IMR-90 (cell line): Measurements from ENCODE around the gene PLA2G2C. TPM values are rescaled to one million over a fixed set of nuclear protein-coding genes. Genes with fewer than 3 reads are reported as not detected.

Source experiments
- ATAC-seq: fragments of 200-7000 bp; cut with Tn5 transposase; 2 replicates; pipeline ENCODE4 v1.9.1; 2020; ENCODE audit warnings: low read depth, mild to moderate bottlenecking, moderate library complexity
- BruUV-seq: library from RNA; stranded (reverse); fragments of 400-500 nt; replicated peaks from 2 replicates; lab custom pipeline; 2021; lab: Mats Ljungman, UMichigan
- CTCF ChIA-PET: fragments of 300-600 bp; formaldehyde crosslinking; extraction: SDS; loops from one replicate; lab custom pipeline; 2021; ENCODE audit warnings: antibody characterized with exemption; lab: Yijun Ruan, JAX
- POLR2A ChIA-PET: fragments of 300-600 bp; sonication (Branson Sonifier 250); formaldehyde crosslinking; loops from one replicate; lab custom pipeline; 2022; ENCODE audit warnings: antibody characterized with exemption; ENCODE audit not compliant: unreplicated experiment; lab: Charles Lee
- DNase-seq: peaks from one replicate; pipeline ENCODE4 v3.0.0; 2013
- H2AFZ ChIP-seq: replicated peaks from 2 replicates; pipeline ENCODE3; 2013; ENCODE audit warnings: low read length, mild to moderate bottlenecking; ENCODE audit not compliant: poor library complexity
- H2AK5ac ChIP-seq: 2 replicates; pipeline ENCODE4 v1.6.1; 2013; ENCODE audit warnings: low read depth, low read length, inconsistent platforms
- H2AK9ac ChIP-seq: replicated peaks from 2 replicates; pipeline ENCODE3; 2013; ENCODE audit warnings: mild to moderate bottlenecking, low read depth, low read length, moderate library complexity; ENCODE audit not compliant: poor library complexity
- H2BK120ac ChIP-seq: 2 replicates; pipeline ENCODE4 v1.6.1; 2013; ENCODE audit warnings: low read depth, low read length, inconsistent platforms
- H2BK15ac ChIP-seq: 3 replicates; pipeline ENCODE4 v1.6.1; 2013; ENCODE audit warnings: low read depth, low read length, inconsistent platforms
- H2BK20ac ChIP-seq: 2 replicates; pipeline ENCODE4 v1.6.1; 2013; ENCODE audit warnings: low read depth, mild to moderate bottlenecking, inconsistent platforms, low read length, moderate library complexity
- H2BK5ac ChIP-seq: 2 replicates; pipeline ENCODE4 v1.6.1; 2013; ENCODE audit warnings: mild to moderate bottlenecking, low read depth, low read length, inconsistent platforms; ENCODE audit not compliant: poor library complexity, severe bottlenecking
- H3K14ac ChIP-seq: replicated peaks from 2 replicates; pipeline ENCODE4 v1.6.1; 2013; ENCODE audit warnings: low read depth, low read length, inconsistent platforms
- H3K18ac ChIP-seq: 2 replicates; pipeline ENCODE4 v1.6.1; 2013; ENCODE audit warnings: low read depth, low read length, control low read depth
- H3K23ac ChIP-seq: 2 replicates; pipeline ENCODE4 v1.6.1; 2013; ENCODE audit warnings: low read depth, low read length, inconsistent platforms
- H3K27ac ChIP-seq: 2 replicates; pipeline ENCODE4 v1.5.1; 2013; ENCODE audit warnings: mild to moderate bottlenecking, control low read depth, low read length; ENCODE audit not compliant: insufficient read depth
- H3K27me3 ChIP-seq: 2 replicates; pipeline ENCODE4 v1.6.1; 2013; ENCODE audit warnings: low read length; ENCODE audit not compliant: control insufficient read depth, insufficient read depth
- H3K36me3 ChIP-seq: 2 replicates; pipeline ENCODE4 v1.6.1; 2013; ENCODE audit warnings: low read length, mixed read lengths; ENCODE audit not compliant: control insufficient read depth, insufficient read depth
- H3K4ac ChIP-seq: 2 replicates; pipeline ENCODE4 v1.6.1; 2013; ENCODE audit warnings: low read depth, low read length, inconsistent platforms
- H3K4me1 ChIP-seq: 2 replicates; pipeline ENCODE4 v1.6.1; 2013; ENCODE audit warnings: low read length, mixed read lengths; ENCODE audit not compliant: control insufficient read depth, insufficient read depth
- H3K4me2 ChIP-seq: 2 replicates; pipeline ENCODE4 v1.6.1; 2013; ENCODE audit warnings: low read depth, mild to moderate bottlenecking, control low read depth, low read length, moderate library complexity
- H3K4me3 ChIP-seq: 2 replicates; pipeline ENCODE4 v1.5.1; 2013; ENCODE audit warnings: low read depth, mild to moderate bottlenecking, control low read depth, low read length, moderate library complexity; ENCODE audit not compliant: insufficient read depth
- H3K56ac ChIP-seq: 2 replicates; pipeline ENCODE4 v1.6.1; 2013; ENCODE audit warnings: low read length, inconsistent platforms; ENCODE audit not compliant: insufficient read depth; ENCODE audit errors: extremely low read depth
- H3K79me1 ChIP-seq, 2 experiments: 2 replicates each; pipeline ENCODE4 v1.6.1; 2013; ENCODE audit warnings: low read length in 2 of 2, inconsistent platforms in 1 of 2, low read depth in 1 of 2
- H3K9ac ChIP-seq: 2 replicates; pipeline ENCODE4 v1.6.1; 2013; ENCODE audit warnings: low read depth, low read length, control low read depth
- H3K9me1 ChIP-seq: 2 replicates; pipeline ENCODE4 v1.6.1; 2013; ENCODE audit warnings: low read length, inconsistent platforms; ENCODE audit not compliant: insufficient read depth
- H3K9me3 ChIP-seq: 2 replicates; pipeline ENCODE4 v1.6.1; 2013; ENCODE audit warnings: low read length; ENCODE audit not compliant: control insufficient read depth, insufficient read depth
- H4K20me1 ChIP-seq: 2 replicates; pipeline ENCODE4 v1.6.1; 2013; ENCODE audit warnings: low read length, inconsistent platforms; ENCODE audit not compliant: insufficient read depth
- H4K5ac ChIP-seq: 2 replicates; pipeline ENCODE4 v1.6.1; 2013; ENCODE audit warnings: mild to moderate bottlenecking, low read depth, low read length, control low read depth
- H4K8ac ChIP-seq, 2 experiments: 2 replicates each; pipeline ENCODE4 v1.6.1; 2013; ENCODE audit warnings: low read depth in 2 of 2, low read length in 2 of 2, control low read depth in 1 of 2, inconsistent platforms in 1 of 2
- H4K91ac ChIP-seq: 2 replicates; pipeline ENCODE4 v1.6.1; 2013; ENCODE audit warnings: low read depth, low read length, inconsistent platforms; ENCODE audit not compliant: insufficient read depth
- BHLHE40 ChIP-seq: fragments of 150-350 bp; IDR thresholded peaks from 2 replicates; pipeline ENCODE4 v1.6.1; 2016; ENCODE audit warnings: mild to moderate bottlenecking, low read depth, low read length
- CEBPB ChIP-seq: IDR thresholded peaks from 2 replicates; pipeline ENCODE4 v1.6.1; 2012; ENCODE audit warnings: low read depth, low read length, improper control_type of control experiment
- CHD1 ChIP-seq: IDR thresholded peaks from 2 replicates; pipeline ENCODE4 v1.6.1; 2012; ENCODE audit warnings: low read depth, low read length, improper control_type of control experiment
- FOS ChIP-seq: fragments of 150-350 bp; IDR thresholded peaks from 2 replicates; pipeline ENCODE4 v1.6.1; 2016; ENCODE audit warnings: low read depth, low read length
- MAFK ChIP-seq: IDR thresholded peaks from 2 replicates; pipeline ENCODE4 v1.6.1; 2012; ENCODE audit warnings: low read depth, low read length, improper control_type of control experiment
- MAZ ChIP-seq: IDR thresholded peaks from 2 replicates; pipeline ENCODE4 v1.6.1; 2012; ENCODE audit warnings: low read depth, mild to moderate bottlenecking, low read length, improper control_type of control experiment, moderate library complexity, borderline replicate concordance
- MXI1 ChIP-seq: IDR thresholded peaks from 2 replicates; pipeline ENCODE4 v1.6.1; 2012; ENCODE audit warnings: low read depth, mild to moderate bottlenecking, low read length, moderate library complexity, borderline replicate concordance
- NFE2L2 ChIP-seq: fragments of 150-350 bp; IDR thresholded peaks from 2 replicates; pipeline ENCODE4 v1.6.1; 2016; ENCODE audit warnings: low read depth, mild to moderate bottlenecking, low read length
- POLR2A ChIP-seq: IDR thresholded peaks from 2 replicates; pipeline ENCODE4 v1.6.1; 2012; ENCODE audit warnings: mild to moderate bottlenecking, low read depth, low read length
- RAD21 ChIP-seq: IDR thresholded peaks from 2 replicates; pipeline ENCODE4 v1.6.1; 2012; ENCODE audit warnings: low read length, improper control_type of control experiment
- RCOR1 ChIP-seq: IDR thresholded peaks from 2 replicates; pipeline ENCODE4 v1.6.1; 2012; ENCODE audit warnings: mild to moderate bottlenecking, low read length, improper control_type of control experiment; ENCODE audit not compliant: insufficient replicate concordance
- RFX5 ChIP-seq: IDR thresholded peaks from 2 replicates; pipeline ENCODE4 v1.8.0; 2012; ENCODE audit warnings: low read depth, mild to moderate bottlenecking, low read length, moderate library complexity
- SMC3 ChIP-seq: fragments of 150-350 bp; IDR thresholded peaks from 2 replicates; pipeline ENCODE4 v1.6.1; 2016; ENCODE audit warnings: low read depth, mild to moderate bottlenecking, antibody characterized with exemption, low read length, moderate library complexity
- WGBS, 2 experiments: methylation state at CpG; one replicate each; pipeline versions ENCODE4 v1.1.5 to v1.1.7; 2013; ENCODE audit warnings: missing lambda C conversion rate in 2 of 2; ENCODE audit not compliant: insufficient read length in 1 of 2; ENCODE audit errors: extremely low coverage in 2 of 2; 5-methylcytosine and 5-hydroxymethylcytosine counted together
- dilution Hi-C: fragments of 300-500 bp; cut with HindIII; formaldehyde crosslinking; loops from one replicate; pipeline ENCODE4 v1.14.3; 2018; ENCODE audit warnings: low sequenced_read_pairs; ENCODE audit not compliant: unreplicated experiment
- in situ Hi-C: fragments of 300-500 bp; cut with MboI; formaldehyde crosslinking; loops from 3 replicates; pipeline ENCODE4 v1.14.3; 2019; ENCODE audit warnings: low sequenced_read_pairs, inconsistent platforms, mixed read lengths
- intact Hi-C: fragments of 100-400 bp; cut with micrococcal nuclease; formaldehyde crosslinking; loops from 2 replicates; pipeline ENCODE4 v1.10.0; 2022
- polyA plus RNA-seq, 3 experiments: library from polyadenylated mRNA; depleted of rRNA; stranded (reverse); fragments of >200 nt; gene quantifications; 2 replicates each; pipeline ENCODE4 v1.2.3, GENCODE V29; 2012; ENCODE audit warnings: low replicate concordance in 1 of 3
- total RNA-seq: library from RNA; depleted of rRNA; stranded (reverse); fragments of >200 nt; gene quantifications from 2 replicates; pipeline ENCODE4 v1.2.3, GENCODE V29; 2012
- TF ChIP-seq, protein P1 (sequence below): fragments of 150-350 bp; IDR thresholded peaks from 2 replicates; pipeline ENCODE4 v1.6.1; 2017; ENCODE audit warnings: mild to moderate bottlenecking, antibody characterized with exemption, low read length, low read depth
- TF ChIP-seq, protein P2 (sequence below): fragments of 150-350 bp; IDR thresholded peaks from 2 replicates; pipeline ENCODE4 v1.6.1; 2016; ENCODE audit warnings: low read depth, mild to moderate bottlenecking, low read length, moderate library complexity, borderline replicate concordance
- TF ChIP-seq, protein P3 (sequence below): conservative IDR thresholded peaks from 2 replicates; pipeline ENCODE4 v1.5.1; 2012; ENCODE audit warnings: mild to moderate bottlenecking, low read depth, low read length, improper control_type of control experiment

PLA2G2C gene
- total and polyA plus RNA-seq, 2 of the 4 experiments (the other 2 are of a cell fraction): not detected

DNA sequence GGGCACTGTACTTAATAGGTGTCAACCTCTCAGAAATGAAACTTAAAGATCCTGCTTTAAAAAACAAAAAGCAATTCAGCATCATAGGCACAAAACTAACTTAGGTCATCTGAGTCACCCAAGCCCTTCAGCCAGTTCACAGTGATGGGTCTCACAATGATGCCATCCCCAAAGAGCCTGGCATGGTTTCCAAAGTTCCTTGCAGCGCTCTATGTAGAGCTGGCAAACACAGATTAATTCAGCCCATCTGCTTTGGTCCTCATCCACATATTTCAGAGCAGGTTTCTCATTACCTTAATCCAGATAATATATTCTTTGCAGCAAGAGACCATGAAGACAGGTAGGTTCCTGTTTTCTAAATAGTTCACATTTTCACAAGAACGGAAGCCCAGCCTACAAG lies 14.6 kb upstream of the PLA2G2C start:
- Histone ChIP-seq H2BK20ac (no peak overlapping the region), H3K9ac (no peak overlapping the region), H4K20me1 (no peaks in the 10 kb centered on the region), H3K4ac (no peak overlapping the region), H2AK5ac (no peak overlapping the region), H3K9me3 (no peaks in the 10 kb centered on the region), H2BK5ac (no peak overlapping the region), H3K4me1 (no peaks in the 10 kb centered on the region), H3K4me2 (no peak overlapping the region), H3K56ac (no peak overlapping the region), H3K23ac (no peak overlapping the region), H4K5ac (no peak overlapping the region), H4K91ac (no peak overlapping the region), H2BK15ac (no peak overlapping the region), H3K18ac (no peak overlapping the region), H3K27me3 (peaks cover 40% of the 10 kb centered on the region), H3K27ac (no peak overlapping the region), H3K36me3 (no peaks in the 10 kb centered on the region), H4K8ac (no peak overlapping the region), H2AK9ac (no peak overlapping the region), H2BK120ac (no peak overlapping the region), H3K4me3 (no peak overlapping the region), H3K14ac (no peak overlapping the region), H3K79me1 (no peaks in the 10 kb centered on the region), H2AFZ (no peak overlapping the region), H3K9me1 (peaks cover 3% of the 10 kb centered on the region; the same call in 1 of the 2 replicates)
- CTCF ChIA-PET: no interaction called here
- ATAC-seq (no peak), DNase-seq (no peak)
- intact Hi-C loops: no loop called here
- no CpG with 5 or more reads among the region's 2 CpGs for WGBS, 2 experiments
- TF ChIP-seq SMC3 (no peak), MXI1 (no peak), FOS (no peak), POLR2A (no peak), CEBPB (no peak), RCOR1 (no peak), BHLHE40 (no peak), MAZ (no peak), MAFK (no peak), RAD21 (no peak), NFE2L2 (no peak), CHD1 (no peak), RFX5 (no peak)
- TF ChIP-seq, protein P1, sequence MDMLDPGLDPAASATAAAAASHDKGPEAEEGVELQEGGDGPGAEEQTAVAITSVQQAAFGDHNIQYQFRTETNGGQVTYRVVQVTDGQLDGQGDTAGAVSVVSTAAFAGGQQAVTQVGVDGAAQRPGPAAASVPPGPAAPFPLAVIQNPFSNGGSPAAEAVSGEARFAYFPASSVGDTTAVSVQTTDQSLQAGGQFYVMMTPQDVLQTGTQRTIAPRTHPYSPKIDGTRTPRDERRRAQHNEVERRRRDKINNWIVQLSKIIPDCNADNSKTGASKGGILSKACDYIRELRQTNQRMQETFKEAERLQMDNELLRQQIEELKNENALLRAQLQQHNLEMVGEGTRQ: no peak
- TF ChIP-seq, protein P2, sequence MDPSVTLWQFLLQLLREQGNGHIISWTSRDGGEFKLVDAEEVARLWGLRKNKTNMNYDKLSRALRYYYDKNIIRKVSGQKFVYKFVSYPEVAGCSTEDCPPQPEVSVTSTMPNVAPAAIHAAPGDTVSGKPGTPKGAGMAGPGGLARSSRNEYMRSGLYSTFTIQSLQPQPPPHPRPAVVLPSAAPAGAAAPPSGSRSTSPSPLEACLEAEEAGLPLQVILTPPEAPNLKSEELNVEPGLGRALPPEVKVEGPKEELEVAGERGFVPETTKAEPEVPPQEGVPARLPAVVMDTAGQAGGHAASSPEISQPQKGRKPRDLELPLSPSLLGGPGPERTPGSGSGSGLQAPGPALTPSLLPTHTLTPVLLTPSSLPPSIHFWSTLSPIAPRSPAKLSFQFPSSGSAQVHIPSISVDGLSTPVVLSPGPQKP: no peak
- TF ChIP-seq, protein P3, sequence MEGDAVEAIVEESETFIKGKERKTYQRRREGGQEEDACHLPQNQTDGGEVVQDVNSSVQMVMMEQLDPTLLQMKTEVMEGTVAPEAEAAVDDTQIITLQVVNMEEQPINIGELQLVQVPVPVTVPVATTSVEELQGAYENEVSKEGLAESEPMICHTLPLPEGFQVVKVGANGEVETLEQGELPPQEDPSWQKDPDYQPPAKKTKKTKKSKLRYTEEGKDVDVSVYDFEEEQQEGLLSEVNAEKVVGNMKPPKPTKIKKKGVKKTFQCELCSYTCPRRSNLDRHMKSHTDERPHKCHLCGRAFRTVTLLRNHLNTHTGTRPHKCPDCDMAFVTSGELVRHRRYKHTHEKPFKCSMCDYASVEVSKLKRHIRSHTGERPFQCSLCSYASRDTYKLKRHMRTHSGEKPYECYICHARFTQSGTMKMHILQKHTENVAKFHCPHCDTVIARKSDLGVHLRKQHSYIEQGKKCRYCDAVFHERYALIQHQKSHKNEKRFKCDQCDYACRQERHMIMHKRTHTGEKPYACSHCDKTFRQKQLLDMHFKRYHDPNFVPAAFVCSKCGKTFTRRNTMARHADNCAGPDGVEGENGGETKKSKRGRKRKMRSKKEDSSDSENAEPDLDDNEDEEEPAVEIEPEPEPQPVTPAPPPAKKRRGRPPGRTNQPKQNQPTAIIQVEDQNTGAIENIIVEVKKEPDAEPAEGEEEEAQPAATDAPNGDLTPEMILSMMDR: no peak
- dilution Hi-C loops: no loop called here
- POLR2A ChIA-PET: no interaction called here
- in situ Hi-C loops: loop anchor here (25.0 kb wide), 1 partner anchor 436 kb away; the partner anchor contains the start of gene PINK1
- no TSS peak for BruUV-seq
